GM12878 (cell line): Measurements from ENCODE around the gene PGAP3. TPM values are rescaled to one million over a fixed set of nuclear protein-coding genes. Genes with fewer than 3 reads are reported as not detected.

Experiments used
- ATAC-seq: fragments of 200-7000 bp; cut with Tn5 transposase; 3 replicates; pipeline ENCODE4 v1.9.1; 2020; ENCODE audit warnings: mild to moderate bottlenecking, moderate library complexity
- BruUV-seq: library from RNA; stranded (reverse); fragments of 400-500 nt; replicated peaks from 2 replicates; lab custom pipeline; 2021; lab: Mats Ljungman, UMichigan
- CTCF ChIA-PET: fragments of 300-600 bp; sonication (Branson Sonifier 250); formaldehyde crosslinking; extraction: SDS; loops from one replicate; lab custom pipeline; 2021; ENCODE audit warnings: inconsistent platforms; lab: Yijun Ruan, JAX
- POLR2A ChIA-PET: fragments of 350-600 bp; formaldehyde crosslinking; extraction: SDS; loops from one replicate; lab custom pipeline; 2021; ENCODE audit warnings: inconsistent platforms; lab: Charles Lee
- RAD21 ChIA-PET: fragments of 300-600 bp; sonication (Branson Sonifier 250); formaldehyde crosslinking; loops from one replicate; lab custom pipeline; 2023; ENCODE audit warnings: antibody characterized with exemption; ENCODE audit not compliant: unreplicated experiment; lab: Charles Lee
- SMC1A ChIA-PET: fragments of 300-600 bp; sonication (Branson Sonifier 250); formaldehyde crosslinking; loops from one replicate; lab custom pipeline; 2023; ENCODE audit not compliant: unreplicated experiment, uncharacterized antibody; lab: Charles Lee
- DNase-seq: peaks from one replicate; pipeline ENCODE4 v3.0.0-alpha.2; 2011; ENCODE audit warnings: low read depth, low spot score
- FAIRE-seq: peaks from 3 replicates; lab custom pipeline; 2011; peaks lifted over from hg19 to GRCh38; lab: Jason Lieb, UNC
- H2AFZ ChIP-seq: 2 replicates; pipeline ENCODE4 v1.6.0; 2011; ENCODE audit warnings: low read depth, low read length, control low read depth; ENCODE audit not compliant: control insufficient read depth
- H3K27ac ChIP-seq: 2 replicates; pipeline ENCODE4 v1.5.1; 2011; ENCODE audit warnings: control low read depth; ENCODE audit not compliant: control insufficient read depth, insufficient read depth
- H3K27me3 ChIP-seq, 2 experiments: replicated peaks in 1 of 2; 2 replicates each; pipeline versions ENCODE4 v1.6.0 to v1.6.1; 2011; ENCODE audit warnings: low read length in 1 of 2; ENCODE audit not compliant: control insufficient read depth in 2 of 2, insufficient read depth in 2 of 2
- H3K36me3 ChIP-seq, 2 experiments: 2 replicates each; pipeline ENCODE4 v1.5.1; 2011; ENCODE audit warnings: low read length in 1 of 2; ENCODE audit not compliant: control insufficient read depth in 2 of 2, insufficient read depth in 2 of 2
- H3K4me1 ChIP-seq: 2 replicates; pipeline ENCODE4 v1.6.1; 2011; ENCODE audit warnings: mild to moderate bottlenecking, low read length, moderate library complexity, mixed read lengths; ENCODE audit not compliant: control insufficient read depth, insufficient read depth
- H3K4me2 ChIP-seq: 2 replicates; pipeline ENCODE4 v1.6.0; 2011; ENCODE audit warnings: control low read depth; ENCODE audit not compliant: control insufficient read depth, insufficient read depth
- H3K4me3 ChIP-seq: fragments of 200-600 bp; sonication (generic); 2 replicates; pipeline ENCODE4 v1.5.1; 2016
- H3K79me2 ChIP-seq: 2 replicates; pipeline ENCODE4 v1.6.0; 2011; ENCODE audit warnings: low read length; ENCODE audit not compliant: control insufficient read depth, insufficient read depth
- H3K9ac ChIP-seq: 2 replicates; pipeline ENCODE4 v1.8.0; 2011; ENCODE audit warnings: low read length, control low read depth, mixed read lengths; ENCODE audit not compliant: control insufficient read depth, insufficient read depth
- H3K9me3 ChIP-seq: replicated peaks from 3 replicates; pipeline ENCODE4 v1.5.1; 2011; ENCODE audit warnings: mild to moderate bottlenecking, low read length; ENCODE audit not compliant: control insufficient read depth, insufficient read depth
- H4K20me1 ChIP-seq: 2 replicates; pipeline ENCODE4 v1.6.0; 2011; ENCODE audit not compliant: control insufficient read depth, insufficient read depth
- CHD1 ChIP-seq: IDR thresholded peaks from 2 replicates; pipeline ENCODE4 v1.6.1; 2012; ENCODE audit warnings: low read depth, low read length, improper control_type of control experiment
- E4F1 ChIP-seq: fragments of 450-650 bp; IDR thresholded peaks from 2 replicates; pipeline ENCODE4 v1.6.1; 2018; ENCODE audit warnings: borderline replicate concordance, mild to moderate bottlenecking; ENCODE audit not compliant: partially characterized antibody
- ELK1 ChIP-seq: IDR thresholded peaks from 2 replicates; pipeline ENCODE4 v1.6.1; 2012; ENCODE audit warnings: low read depth, low read length, improper control_type of control experiment
- ESRRA ChIP-seq: IDR thresholded peaks from 2 replicates; pipeline ENCODE4 v1.6.1; 2012; ENCODE audit warnings: mild to moderate bottlenecking, low read length, improper control_type of control experiment
- IRF4 ChIP-seq: IDR thresholded peaks from 2 replicates; pipeline ENCODE4 v1.6.1; 2011; ENCODE audit warnings: low read depth, low read length
- PRDM15 ChIP-seq: fragments of 450-650 bp; formaldehyde crosslinking; IDR thresholded peaks from 2 replicates; pipeline ENCODE4 v1.4.0; 2020; ENCODE audit warnings: mild to moderate bottlenecking, moderate library complexity
- SREBF2 ChIP-seq: IDR thresholded peaks from 2 replicates; pipeline ENCODE4 v1.6.1; 2012; ENCODE audit warnings: mild to moderate bottlenecking, low read length
- YBX1 ChIP-seq: fragments of 450-650 bp; IDR thresholded peaks from 2 replicates; pipeline ENCODE4 v1.6.1; 2016; ENCODE audit warnings: antibody characterized with exemption
- ZZZ3 ChIP-seq: IDR thresholded peaks from 2 replicates; pipeline ENCODE4 v1.6.1; 2011; ENCODE audit warnings: low read depth; ENCODE audit not compliant: control insufficient read depth, insufficient read length
- WGBS: methylation state at CpG from one replicate; pipeline ENCODE4 v1.1.6; 2016; ENCODE audit warnings: low lambda C conversion rate; ENCODE audit not compliant: insufficient replicate concordance, insufficient coverage; ENCODE audit errors: missing lambda C conversion rate; 5-methylcytosine and 5-hydroxymethylcytosine counted together
- in situ Hi-C: fragments of 300-500 bp; cut with MboI; formaldehyde crosslinking; loops from 9 replicates; pipeline ENCODE4 v1.14.3; 2018; ENCODE audit warnings: mixed read lengths
- intact Hi-C: fragments of 100-400 bp; cut with micrococcal nuclease; formaldehyde crosslinking; loops from one replicate; pipeline ENCODE4 v1.14.2; 2022; ENCODE audit not compliant: unreplicated experiment
- polyA plus RNA-seq, 11 experiments: library from polyadenylated mRNA; depleted of rRNA in 4 of 11; unstranded in 6 of 11; stranded (reverse) in 5 of 11; fragments of >200 nt; fragmentation: Nextera tagmentation in 4 of 11; fragmentation: Illumina TruSeq in 1 of 11; extraction: Ambion mirVana in 4 of 11; extraction: Trizol in 1 of 11; gene quantifications; 1 replicate in 1 of 11; 2 replicates in 10 of 11; pipeline versions ENCODE4 v1.2.1 to v1.2.3, GENCODE V29; 2011 to 2016; ENCODE audit warnings: inconsistent platforms in 2 of 11, missing spikeins in 2 of 11, low read depth in 1 of 11
- total RNA-seq, 4 experiments: library from RNA; depleted of rRNA in 3 of 4; stranded (reverse); fragments of >200 nt in 3 of 4; fragmentation: Illumina TruSeq in 1 of 4; extraction: Trizol in 1 of 4; gene quantifications; 2 replicates each; pipeline versions ENCODE4 v1.2.1 to v1.2.3, GENCODE V29; 2013 to 2021

Gene PGAP3
- total and polyA plus RNA-seq, 10 of the 15 experiments (the other 5 are each of a cell fraction or from before 2014, with no cell fraction given): 0.21 to 10.0 (median 5.3) TPM

GRCh38 chr17:39730095-39730921, 42.5 kb upstream of the PGAP3 start, which contains the start of gene MIEN1:
Gene MIEN1 (minus strand): TSS chr17:39730532. CDS start chr17:39730495, 37 bp downstream.
- FAIRE-seq (peak; percentile 35), ATAC-seq (peak; percentile 96), DNase-seq (peak; percentile 43)
- in situ Hi-C loops (no loop called here), intact Hi-C loops (loop anchor here (2.0 to 5.0 kb wide), 2 partner anchors 24 to 108 kb away; no protein-coding TSS in a partner anchor)
- Histone ChIP-seq H3K9me3 (no peaks in the 10 kb centered on the region), H3K36me3 (0 out of 4 replicates have a peak, but pooled peaks cover 0 to 3% of the 10 kb centered on the region in 2 experiments), H3K4me2 (peak within 1 kb of the TSS; percentile 86), H3K79me2 (peaks cover 7% of the 10 kb centered on the region), H3K4me1 (peaks cover 3% of the 10 kb centered on the region; the same call in 1 of the 2 replicates), H3K9ac (peak within 1 kb of the TSS; percentile 78), H2AFZ (peak within 1 kb of the TSS; percentile 89), H3K4me3 (peak within 1 kb of the TSS; percentile 91), H3K27ac (peak within 1 kb of the TSS; percentile 88), H4K20me1 (no peaks in the 10 kb centered on the region), H3K27me3 (no peaks in the 10 kb centered on the region)
- WGBS: under 1% methylated on average over 30 of the region's 65 CpGs
- ChIA-PET POLR2A (interaction anchor here (0.6 to 2.1 kb wide), 8 partner anchors 22 to 132 kb away, joined by 3 to 9 read pairs (median 4); no protein-coding TSS in a partner anchor), SMC1A (interaction anchor here (0.9 to 3.6 kb wide), 13 partner anchors 23 to 165 kb away, joined by 3 to 20 read pairs (median 4); partner anchors contain the start of genes IKZF3 and PGAP3), RAD21 (interaction anchor here (0.7 to 2.8 kb wide), 18 partner anchors 9 to 142 kb away, joined by 3 to 14 read pairs (median 5); partner anchors contain the start of genes IKZF3, PGAP3 and PNMT), CTCF (interaction anchor here (0.6 to 5.6 kb wide), 30 partner anchors 9 to 250 kb away, joined by 3 to 79 read pairs (median 6); partner anchors contain the start of genes IKZF3, PGAP3, PNMT and PSMD3)
- TSS peak; percentile 90 for BruUV-seq
- TF ChIP-seq PRDM15: no peak
- no peak for TF ChIP-seq SREBF2
- TF ChIP-seq ELK1: 0 out of 2 replicates have a peak, but pooled peaks have one; percentile 54
- peak; percentile 88 for TF ChIP-seq E4F1
- TF ChIP-seq CHD1: no peak
- TF ChIP-seq ZZZ3: no peak
- TF ChIP-seq IRF4: 0 out of 2 replicates have a peak, but pooled peaks have one; percentile 5
- no peak for TF ChIP-seq ESRRA
- no peak for TF ChIP-seq YBX1
